HepG2 (cell line): Measurements from ENCODE around the gene CDX1.

Source experiments
- AGO1 ChIP-seq: fragments of 200-400 bp; formaldehyde crosslinking; IDR thresholded peaks from 2 replicates; pipeline ENCODE4 v1.6.1; 2017; ENCODE audit warnings: mild to moderate bottlenecking, low read depth, low read length, moderate library complexity; ENCODE audit not compliant: poor library complexity, severe bottlenecking
- CHD2 ChIP-seq: IDR thresholded peaks from 2 replicates; pipeline ENCODE4 v1.6.1; 2011; ENCODE audit warnings: low read depth, low read length, improper control_type of control experiment
- KLF6 ChIP-seq: IDR thresholded peaks from 2 replicates; pipeline ENCODE4 v1.8.0; 2016; ENCODE audit warnings: missing biosample characterization, missing genetic modification reagents
- MED13 ChIP-seq: sonication (generic); formaldehyde crosslinking; IDR thresholded peaks from 2 replicates; pipeline ENCODE4 v1.5.0; 2020; ENCODE audit warnings: missing genetic modification reagents
- MXD4 ChIP-seq: IDR thresholded peaks from 2 replicates; pipeline ENCODE4 v1.6.1; 2016; ENCODE audit warnings: mild to moderate bottlenecking, missing biosample characterization, missing genetic modification reagents
- SMC3 ChIP-seq: IDR thresholded peaks from 2 replicates; pipeline ENCODE4 v1.6.1; 2011; ENCODE audit warnings: low read length, improper control_type of control experiment
- TF ChIP-seq, protein P1 (sequence below): sonication (generic); formaldehyde crosslinking; IDR thresholded peaks from 2 replicates; pipeline ENCODE4 v1.8.1; 2022; ENCODE audit warnings: mild to moderate bottlenecking, missing genetic modification reagents
- TF ChIP-seq, protein P2 (sequence below): sonication (generic); formaldehyde crosslinking; IDR thresholded peaks from 2 replicates; pipeline ENCODE4 v1.5.0; 2020; ENCODE audit warnings: mild to moderate bottlenecking, missing genetic modification reagents, moderate library complexity

DNA sequence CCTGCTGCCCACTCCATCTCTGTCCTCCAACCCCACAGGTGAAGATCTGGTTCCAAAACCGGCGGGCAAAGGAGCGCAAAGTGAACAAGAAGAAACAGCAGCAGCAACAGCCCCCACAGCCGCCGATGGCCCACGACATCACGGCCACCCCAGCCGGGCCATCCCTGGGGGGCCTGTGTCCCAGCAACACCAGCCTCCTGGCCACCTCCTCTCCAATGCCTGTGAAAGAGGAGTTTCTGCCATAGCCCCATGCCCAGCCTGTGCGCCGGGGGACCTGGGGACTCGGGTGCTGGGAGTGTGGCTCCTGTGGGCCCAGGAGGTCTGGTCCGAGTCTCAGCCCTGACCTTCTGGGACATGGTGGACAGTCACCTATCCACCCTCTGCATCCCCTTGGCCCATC lies 16.9 kb downstream of the CDX1 start:
- TF ChIP-seq, protein P1, sequence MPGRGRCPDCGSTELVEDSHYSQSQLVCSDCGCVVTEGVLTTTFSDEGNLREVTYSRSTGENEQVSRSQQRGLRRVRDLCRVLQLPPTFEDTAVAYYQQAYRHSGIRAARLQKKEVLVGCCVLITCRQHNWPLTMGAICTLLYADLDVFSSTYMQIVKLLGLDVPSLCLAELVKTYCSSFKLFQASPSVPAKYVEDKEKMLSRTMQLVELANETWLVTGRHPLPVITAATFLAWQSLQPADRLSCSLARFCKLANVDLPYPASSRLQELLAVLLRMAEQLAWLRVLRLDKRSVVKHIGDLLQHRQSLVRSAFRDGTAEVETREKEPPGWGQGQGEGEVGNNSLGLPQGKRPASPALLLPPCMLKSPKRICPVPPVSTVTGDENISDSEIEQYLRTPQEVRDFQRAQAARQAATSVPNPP (CRISPR knock-in tag): no peak
- TF ChIP-seq, protein P2, sequence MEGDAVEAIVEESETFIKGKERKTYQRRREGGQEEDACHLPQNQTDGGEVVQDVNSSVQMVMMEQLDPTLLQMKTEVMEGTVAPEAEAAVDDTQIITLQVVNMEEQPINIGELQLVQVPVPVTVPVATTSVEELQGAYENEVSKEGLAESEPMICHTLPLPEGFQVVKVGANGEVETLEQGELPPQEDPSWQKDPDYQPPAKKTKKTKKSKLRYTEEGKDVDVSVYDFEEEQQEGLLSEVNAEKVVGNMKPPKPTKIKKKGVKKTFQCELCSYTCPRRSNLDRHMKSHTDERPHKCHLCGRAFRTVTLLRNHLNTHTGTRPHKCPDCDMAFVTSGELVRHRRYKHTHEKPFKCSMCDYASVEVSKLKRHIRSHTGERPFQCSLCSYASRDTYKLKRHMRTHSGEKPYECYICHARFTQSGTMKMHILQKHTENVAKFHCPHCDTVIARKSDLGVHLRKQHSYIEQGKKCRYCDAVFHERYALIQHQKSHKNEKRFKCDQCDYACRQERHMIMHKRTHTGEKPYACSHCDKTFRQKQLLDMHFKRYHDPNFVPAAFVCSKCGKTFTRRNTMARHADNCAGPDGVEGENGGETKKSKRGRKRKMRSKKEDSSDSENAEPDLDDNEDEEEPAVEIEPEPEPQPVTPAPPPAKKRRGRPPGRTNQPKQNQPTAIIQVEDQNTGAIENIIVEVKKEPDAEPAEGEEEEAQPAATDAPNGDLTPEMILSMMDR (CRISPR knock-in tag): no peak
- TF ChIP-seq MXD4 (CRISPR knock-in tag) (no peak), AGO1 (no peak), CHD2 (no peak), MED13 (no peak), KLF6 (CRISPR knock-in tag) (no peak), SMC3 (no peak)
